HG02981 (cell line): ENCODE data around the gene CD33.

Source experiments
- ATAC-seq: cut with Tn5 transposase; IDR thresholded peaks from one replicate; pipeline ENCODE4 v1.9.1; 2021; ENCODE audit warnings: mild to moderate bottlenecking, moderate library complexity; ENCODE audit not compliant: unreplicated experiment

CD33 gene

DNA sequence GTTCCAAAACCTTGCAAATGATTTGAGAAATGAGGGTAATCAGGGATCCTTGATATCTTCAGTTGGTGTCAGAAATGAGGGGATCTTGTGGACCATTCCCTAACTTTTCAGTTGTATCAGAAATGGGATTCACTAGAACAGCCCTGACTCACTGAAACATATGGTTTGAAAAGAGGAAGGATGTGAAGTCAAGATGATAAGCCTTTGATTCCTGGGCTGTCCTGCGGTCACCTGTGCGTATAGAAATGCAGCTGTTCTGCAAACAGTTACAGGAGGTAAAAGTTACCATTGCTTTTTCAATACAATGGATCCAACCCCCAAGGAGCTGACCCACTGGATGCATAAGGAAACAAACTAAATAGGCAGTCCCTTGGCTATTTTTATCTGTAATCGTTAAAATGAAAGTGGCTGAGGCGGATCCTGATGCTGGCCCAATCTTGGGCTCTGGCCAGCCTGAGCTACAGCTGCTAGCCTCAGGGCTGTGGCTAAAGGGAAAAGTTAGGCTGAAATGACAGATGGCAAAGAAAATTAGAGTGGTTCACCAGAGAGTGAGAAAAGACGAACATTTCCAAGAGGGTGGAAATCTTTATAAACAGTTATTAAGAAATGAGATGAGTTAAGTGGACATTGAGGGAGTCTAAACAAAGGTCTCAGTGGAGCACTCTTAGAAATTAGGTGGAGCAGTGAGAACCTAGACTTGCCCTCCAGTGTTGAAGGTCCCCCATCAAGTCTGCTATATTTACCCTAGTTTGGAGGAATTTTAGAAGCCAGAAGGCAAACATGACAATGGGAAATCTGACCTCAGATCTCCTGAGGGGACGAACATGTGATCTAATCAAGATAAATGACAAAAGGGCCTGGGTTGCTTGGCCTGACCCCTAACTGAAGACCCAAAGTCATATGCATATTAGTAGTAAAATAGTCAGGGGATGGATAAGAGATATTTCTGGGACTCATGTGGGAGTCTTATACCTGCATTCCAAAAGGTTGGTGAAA, 33.6 kb downstream of the CD33 start:
- ATAC-seq = no peak

- ATAC-seq = no peak
Measured at GRCh38 chr19:51259348-51260245, 34.7 kb downstream of the CD33 start.

- ATAC-seq = no peak
Measured at GRCh38 chr19:51263808-51264207, 38.9 kb downstream of the CD33 start.

DNA sequence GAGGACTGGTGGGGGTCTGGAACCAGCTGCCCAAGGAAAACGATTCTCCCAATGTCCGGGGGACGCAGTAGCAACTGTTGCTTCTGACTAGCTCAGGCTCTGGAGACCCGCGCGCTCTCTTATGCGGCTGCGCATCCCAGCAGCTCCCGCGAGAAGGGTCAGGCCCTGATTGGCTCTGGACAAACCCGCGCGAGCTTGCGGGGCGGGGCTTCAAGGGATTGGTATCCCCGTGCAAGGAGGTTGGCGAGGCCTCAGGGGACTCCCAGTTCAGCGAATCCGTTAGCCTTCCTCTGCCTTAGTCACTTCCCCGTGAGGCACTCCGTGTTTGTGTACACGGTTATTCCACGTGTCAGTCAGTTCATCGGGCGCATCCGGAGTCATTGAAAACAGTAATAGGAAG, 46.2 kb downstream of the CD33 start:
- no peak for ATAC-seq

DNA sequence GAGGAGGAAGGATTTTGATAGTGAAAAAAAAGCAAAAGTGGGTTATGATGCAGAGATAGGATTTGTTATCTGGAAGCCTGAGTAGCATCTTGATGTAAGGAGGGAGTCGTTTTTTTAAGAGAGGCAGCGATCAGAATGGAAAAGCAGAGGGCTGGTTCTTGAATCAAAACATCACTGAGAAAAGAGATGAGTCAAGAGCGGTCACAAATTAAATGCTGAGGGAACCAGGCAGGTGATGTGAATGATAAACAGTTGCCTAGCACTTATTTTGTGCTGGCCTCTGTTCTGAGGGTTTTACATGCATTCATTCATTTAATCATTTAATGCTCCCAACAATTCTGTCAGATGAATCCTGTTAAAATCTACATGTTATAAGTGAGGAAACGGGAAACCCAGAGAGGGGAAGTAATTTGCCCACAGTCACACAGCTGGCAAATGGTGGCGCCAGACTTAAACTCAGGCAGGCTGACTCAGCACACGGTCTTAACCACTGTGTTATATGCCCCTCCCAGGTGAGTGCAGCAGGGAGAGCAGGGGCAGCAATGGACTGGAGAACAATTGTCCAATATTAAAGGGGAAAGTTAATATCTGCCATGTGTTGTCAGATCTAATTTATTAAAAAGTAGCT, 47.4 kb downstream of the CD33 start:
- ATAC-seq = no peak

- ATAC-seq = no peak
Measured at GRCh38 chr19:51274049-51274770, 49.3 kb downstream of the CD33 start.

GRCh38 chr19:51277112-51277511, 52.2 kb downstream of the CD33 start:
- no peak for ATAC-seq

- no peak for ATAC-seq
Measured at GRCh38 chr19:51282335-51282734, 57.5 kb downstream of the CD33 start.

DNA sequence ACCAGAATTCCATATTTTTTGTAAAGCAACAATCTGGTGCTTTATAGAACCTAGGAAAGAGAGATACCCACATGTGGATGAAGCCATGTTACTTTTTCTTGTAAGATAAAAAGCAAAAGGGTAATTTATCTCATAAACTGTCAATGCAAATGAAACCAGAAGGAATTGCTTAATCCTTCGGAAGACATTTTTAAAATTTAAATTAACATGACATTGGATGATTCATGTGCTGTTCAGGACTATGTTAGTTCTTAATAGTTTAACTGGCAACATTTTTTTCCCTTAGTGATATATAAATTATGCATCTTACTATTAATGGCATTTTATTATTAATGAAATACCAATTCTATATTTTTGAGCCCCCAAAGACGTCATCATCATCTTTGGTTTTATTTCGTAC, 60.8 kb downstream of the CD33 start:
- no peak for ATAC-seq
